AG04449 (cell line): ENCODE measurements around the gene CADPS2.

Experiments used
- CTCF ChIA-PET: fragments of 350-600 bp; formaldehyde crosslinking; extraction: SDS; loops from one replicate; lab custom pipeline; 2021; ENCODE audit warnings: antibody characterized with exemption; lab: Yijun Ruan, JAX
- POLR2A ChIA-PET: fragments of 400-600, 350-600 bp; formaldehyde crosslinking; extraction: SDS; loops from one replicate; lab custom pipeline; 2020; ENCODE audit warnings: antibody characterized with exemption, inconsistent platforms; lab: Yijun Ruan, JAX
- DNase-seq: peaks from one replicate; pipeline ENCODE4 v3.0.0-alpha.2; 2010; ENCODE audit warnings: low read depth, low spot score
- H3K4me3 ChIP-seq: 2 replicates; pipeline ENCODE4 v1.5.1; 2011; ENCODE audit warnings: low read depth, mild to moderate bottlenecking, control low read depth, low read length
- CTCF ChIP-seq: IDR thresholded peaks from one replicate; pipeline ENCODE4 v1.5.1; 2011; ENCODE audit warnings: mild to moderate bottlenecking, moderate library complexity, low read length, control low read depth, inconsistent platforms; ENCODE audit not compliant: insufficient read depth; ENCODE audit errors: missing control alignments

Gene CADPS2

DNA sequence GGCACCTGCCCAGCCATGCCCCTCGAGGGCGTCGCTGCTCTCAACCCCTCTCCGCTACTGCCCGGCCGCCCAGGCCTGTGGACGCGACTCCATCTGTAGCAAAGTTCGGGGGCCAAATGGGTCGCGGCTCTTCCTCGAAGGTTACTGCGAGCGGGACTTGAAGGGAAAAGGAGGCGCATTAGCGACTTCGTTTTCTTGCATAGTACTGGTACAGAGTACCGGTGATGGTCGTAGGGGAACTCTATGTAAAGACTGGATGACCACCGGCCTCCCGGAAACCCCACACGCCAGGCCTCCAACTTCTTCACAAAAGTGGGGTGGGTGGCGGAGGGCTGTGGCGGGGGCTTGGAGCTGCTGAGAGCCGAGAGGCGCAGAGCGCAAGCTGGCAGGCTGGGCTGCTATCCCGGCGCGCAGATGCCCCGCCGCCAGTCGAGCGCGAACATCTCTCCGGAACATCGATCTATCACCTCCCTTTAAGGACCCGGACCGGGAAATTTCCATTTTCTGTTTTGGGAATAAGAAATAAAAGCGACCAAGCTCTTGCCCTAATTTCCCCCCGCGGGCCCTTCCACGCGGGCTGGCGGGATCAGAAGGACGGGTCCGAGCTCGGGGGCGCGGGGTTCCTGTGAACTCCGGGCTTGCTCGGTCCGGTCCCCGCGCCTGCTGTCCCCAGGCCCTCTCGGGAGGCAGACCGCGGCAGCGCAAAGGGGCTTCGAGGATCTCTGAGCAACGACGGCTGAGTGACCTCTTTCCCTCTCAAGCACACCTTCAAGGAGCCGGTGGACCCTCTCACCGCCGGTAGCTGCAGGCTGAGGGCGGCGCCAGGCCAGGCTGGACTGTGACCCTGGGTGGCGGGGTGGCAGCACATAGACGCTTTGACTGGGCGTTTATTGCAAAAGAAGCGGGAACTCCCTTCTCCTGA, 569.5 kb downstream of the CADPS2 start:
- no peak overlapping the region for H3K4me3 ChIP-seq
- DNase-seq: no peak
- ChIA-PET POLR2A (no interaction called here), CTCF (no interaction called here)
- no peak for TF ChIP-seq CTCF

GRCh38 chr7:122315507-122316466, 570.5 kb downstream of the CADPS2 start:
- DNase-seq: no peak
- H3K4me3 ChIP-seq: no peak overlapping the region
- CTCF ChIA-PET: no interaction called here
- POLR2A ChIA-PET: no interaction called here
- TF ChIP-seq CTCF: no peak

DNA sequence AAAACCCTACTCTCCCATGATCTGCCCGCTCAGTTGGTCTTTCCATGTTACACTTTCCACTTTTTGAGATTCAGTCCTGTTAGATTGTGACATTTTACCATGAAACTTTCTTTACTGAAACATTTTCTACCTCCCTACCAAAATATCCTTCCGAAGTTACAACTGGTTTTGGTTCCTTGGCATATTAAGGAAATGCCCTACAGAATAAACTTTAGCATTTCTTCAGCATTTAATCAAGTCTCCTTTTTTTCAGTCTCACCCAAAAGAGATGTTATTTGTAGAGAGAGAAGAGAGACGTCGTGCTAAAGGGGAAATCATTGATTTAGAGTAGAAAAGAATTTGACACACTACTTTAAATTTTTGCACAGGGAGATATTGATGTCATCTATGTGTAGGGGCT, 572.0 kb downstream of the CADPS2 start:
- POLR2A ChIA-PET: no interaction called here
- no peak for TF ChIP-seq CTCF
- no peak overlapping the region for H3K4me3 ChIP-seq
- DNase-seq: no peak
- CTCF ChIA-PET: no interaction called here

DNA sequence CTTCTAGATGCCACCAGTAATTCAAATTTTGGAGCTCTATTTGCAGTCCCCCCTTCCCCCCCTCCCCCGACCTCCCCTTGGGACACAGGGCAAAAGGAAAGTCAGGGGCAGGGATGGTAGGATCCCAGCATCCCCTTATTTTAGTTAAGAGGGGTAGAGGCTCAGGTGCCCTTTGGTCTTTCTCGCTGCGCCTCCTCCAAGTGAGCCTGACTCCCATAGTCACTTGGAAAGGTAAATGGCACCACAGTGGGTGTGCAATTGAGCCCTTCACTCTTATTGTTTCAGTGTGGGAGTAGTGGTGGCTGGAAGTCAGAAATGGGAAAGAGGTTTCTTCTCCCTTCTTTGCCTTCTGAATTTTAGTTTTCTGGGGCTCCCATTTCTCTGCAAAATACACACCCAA, 573.5 kb downstream of the CADPS2 start:
- no peak for TF ChIP-seq CTCF
- H3K4me3 ChIP-seq: no peak overlapping the region
- POLR2A ChIA-PET: no interaction called here
- no peak for DNase-seq
- CTCF ChIA-PET: no interaction called here

- ChIA-PET POLR2A (no interaction called here), CTCF (no interaction called here)
- no peak for DNase-seq
- H3K4me3 ChIP-seq: no peak overlapping the region
- no peak for TF ChIP-seq CTCF
These were observed 574.4 kb downstream of the CADPS2 start for GRCh38 chr7:122311734-122312450.
